AG10803 (cell line): Measurements from ENCODE around the gene DNAI2.

Source experiments
- DNase-seq: peaks from one replicate; pipeline ENCODE4 v3.0.0; 2010; ENCODE audit warnings: low read depth
- H3K4me3 ChIP-seq: 2 replicates; pipeline ENCODE4 v1.5.1; 2011; ENCODE audit warnings: mild to moderate bottlenecking, low read length, control low read depth
- TF ChIP-seq, protein P1 (sequence below): conservative IDR thresholded peaks from 2 replicates; pipeline ENCODE4 v1.5.1; 2011; ENCODE audit warnings: mild to moderate bottlenecking, low read length, control low read depth, inconsistent platforms

Gene DNAI2

DNA sequence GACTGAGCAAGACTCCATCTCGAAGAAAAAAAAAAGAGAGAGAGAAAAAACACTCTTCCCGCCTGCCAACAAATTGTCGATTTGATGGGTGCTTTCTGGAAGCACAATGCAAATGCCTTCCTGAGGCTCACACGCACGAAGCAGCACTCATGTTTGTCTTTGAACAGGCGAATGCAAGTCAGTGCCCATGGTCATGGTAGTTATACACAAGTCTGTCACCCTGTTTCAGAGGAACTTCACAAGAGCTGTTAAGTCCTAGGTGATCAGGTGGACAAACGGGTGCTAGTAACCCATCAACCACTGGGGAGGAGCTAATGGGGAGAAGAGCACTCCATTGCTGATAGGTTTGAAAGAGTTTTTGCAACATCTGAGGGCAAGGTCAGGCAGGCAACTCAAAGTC lies 6.5 kb upstream of the DNAI2 start:
- TF ChIP-seq, protein P1, sequence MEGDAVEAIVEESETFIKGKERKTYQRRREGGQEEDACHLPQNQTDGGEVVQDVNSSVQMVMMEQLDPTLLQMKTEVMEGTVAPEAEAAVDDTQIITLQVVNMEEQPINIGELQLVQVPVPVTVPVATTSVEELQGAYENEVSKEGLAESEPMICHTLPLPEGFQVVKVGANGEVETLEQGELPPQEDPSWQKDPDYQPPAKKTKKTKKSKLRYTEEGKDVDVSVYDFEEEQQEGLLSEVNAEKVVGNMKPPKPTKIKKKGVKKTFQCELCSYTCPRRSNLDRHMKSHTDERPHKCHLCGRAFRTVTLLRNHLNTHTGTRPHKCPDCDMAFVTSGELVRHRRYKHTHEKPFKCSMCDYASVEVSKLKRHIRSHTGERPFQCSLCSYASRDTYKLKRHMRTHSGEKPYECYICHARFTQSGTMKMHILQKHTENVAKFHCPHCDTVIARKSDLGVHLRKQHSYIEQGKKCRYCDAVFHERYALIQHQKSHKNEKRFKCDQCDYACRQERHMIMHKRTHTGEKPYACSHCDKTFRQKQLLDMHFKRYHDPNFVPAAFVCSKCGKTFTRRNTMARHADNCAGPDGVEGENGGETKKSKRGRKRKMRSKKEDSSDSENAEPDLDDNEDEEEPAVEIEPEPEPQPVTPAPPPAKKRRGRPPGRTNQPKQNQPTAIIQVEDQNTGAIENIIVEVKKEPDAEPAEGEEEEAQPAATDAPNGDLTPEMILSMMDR: no peak
- DNase-seq: no peak

DNA sequence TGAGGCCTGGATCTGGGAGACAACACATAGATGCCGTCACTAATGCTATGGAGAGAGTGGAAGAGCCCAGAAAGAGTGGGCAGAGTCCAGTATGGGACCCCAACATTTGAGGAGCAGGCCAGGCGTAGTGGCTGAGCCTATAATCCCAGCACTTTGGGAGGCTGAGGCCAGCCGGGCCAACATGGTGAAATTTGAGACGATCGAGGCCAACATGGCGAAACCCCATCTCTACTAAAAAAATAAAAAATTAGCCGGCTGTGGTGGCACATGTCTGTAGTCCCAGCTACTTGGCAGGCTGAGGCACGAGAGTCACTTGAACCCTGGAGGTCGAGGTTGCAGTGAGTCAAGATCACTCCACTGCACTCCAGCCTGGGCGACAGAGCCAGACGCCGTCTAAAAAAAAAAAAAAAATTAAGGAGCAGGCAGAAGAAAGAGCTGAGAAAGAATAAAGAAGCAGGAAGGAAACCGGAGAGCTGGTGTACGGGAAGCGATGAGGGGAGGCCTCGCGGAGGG lies 6.0 kb upstream of the DNAI2 start:
- TF ChIP-seq, protein P1: no peak
- no peak for DNase-seq
- no peak overlapping the region for H3K4me3 ChIP-seq

More for the DNA sequence above, 6.5 kb upstream of the DNAI2 start:
- H3K4me3 ChIP-seq: no peak overlapping the region

DNA sequence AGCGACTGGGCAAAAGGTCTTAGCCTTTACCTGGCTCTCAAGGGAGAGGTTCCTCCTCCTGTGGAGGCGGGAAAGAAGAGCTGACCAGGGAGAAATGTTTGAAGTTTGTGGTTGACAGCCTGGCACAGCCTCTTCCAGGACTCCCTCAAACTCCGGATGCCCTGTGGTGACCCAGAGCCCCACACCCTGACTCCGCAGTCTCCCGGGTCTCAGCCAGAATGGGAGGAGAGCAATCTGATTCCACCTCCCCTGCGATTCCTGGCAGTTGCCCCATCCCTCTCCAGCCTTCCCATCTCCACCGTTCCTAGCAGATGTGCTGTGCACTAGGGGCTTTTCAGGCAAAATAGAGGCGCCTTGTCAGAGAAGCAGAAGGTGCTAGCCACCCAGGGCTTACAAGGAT lies 5.5 kb upstream of the DNAI2 start:
- TF ChIP-seq, protein P1: no peak
- no peak for DNase-seq
- H3K4me3 ChIP-seq: no peak overlapping the region

DNA sequence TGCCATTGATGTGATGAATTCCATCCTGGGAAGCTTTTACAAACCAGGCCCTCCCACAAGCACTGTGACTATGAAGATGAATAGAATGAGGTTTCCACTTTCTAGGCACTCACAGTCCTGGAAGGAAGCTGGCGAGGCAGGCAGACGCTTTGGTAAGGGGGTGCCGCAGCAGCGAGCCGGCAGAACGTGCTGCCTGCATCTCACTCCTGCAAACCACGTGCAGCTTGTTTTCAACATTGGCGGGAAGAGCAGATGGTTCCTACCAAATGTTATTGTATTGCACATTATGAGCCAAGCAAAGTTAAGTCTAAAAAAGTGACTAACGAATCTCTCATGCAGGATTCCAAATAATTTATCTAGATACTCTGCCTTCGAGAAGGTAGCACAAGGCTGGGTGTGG lies 3.7 kb upstream of the DNAI2 start:
- no peak for DNase-seq
- no peak overlapping the region for H3K4me3 ChIP-seq
- TF ChIP-seq, protein P1: no peak

DNA sequence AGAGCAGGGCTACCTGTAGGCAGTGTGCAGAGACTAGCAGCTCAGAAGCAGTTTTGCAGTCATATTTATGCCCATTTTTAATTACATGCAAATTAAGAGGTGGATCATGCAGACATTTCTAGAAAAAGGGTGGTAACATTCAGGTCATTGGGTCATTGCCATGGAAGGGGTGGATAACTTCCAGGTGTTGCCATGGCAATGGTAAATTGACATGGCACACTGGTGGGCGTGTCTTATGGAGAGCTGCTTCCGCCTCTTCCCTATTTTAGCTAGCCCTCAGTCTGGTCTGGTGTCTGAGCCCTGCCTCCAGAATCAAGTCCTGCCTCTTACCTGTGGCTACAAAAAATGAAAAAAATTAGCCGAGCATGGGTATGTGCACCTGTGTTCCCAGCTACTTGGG lies 2.8 kb upstream of the DNAI2 start:
- H3K4me3 ChIP-seq: no peak overlapping the region
- no peak for DNase-seq
- TF ChIP-seq, protein P1: no peak

DNA sequence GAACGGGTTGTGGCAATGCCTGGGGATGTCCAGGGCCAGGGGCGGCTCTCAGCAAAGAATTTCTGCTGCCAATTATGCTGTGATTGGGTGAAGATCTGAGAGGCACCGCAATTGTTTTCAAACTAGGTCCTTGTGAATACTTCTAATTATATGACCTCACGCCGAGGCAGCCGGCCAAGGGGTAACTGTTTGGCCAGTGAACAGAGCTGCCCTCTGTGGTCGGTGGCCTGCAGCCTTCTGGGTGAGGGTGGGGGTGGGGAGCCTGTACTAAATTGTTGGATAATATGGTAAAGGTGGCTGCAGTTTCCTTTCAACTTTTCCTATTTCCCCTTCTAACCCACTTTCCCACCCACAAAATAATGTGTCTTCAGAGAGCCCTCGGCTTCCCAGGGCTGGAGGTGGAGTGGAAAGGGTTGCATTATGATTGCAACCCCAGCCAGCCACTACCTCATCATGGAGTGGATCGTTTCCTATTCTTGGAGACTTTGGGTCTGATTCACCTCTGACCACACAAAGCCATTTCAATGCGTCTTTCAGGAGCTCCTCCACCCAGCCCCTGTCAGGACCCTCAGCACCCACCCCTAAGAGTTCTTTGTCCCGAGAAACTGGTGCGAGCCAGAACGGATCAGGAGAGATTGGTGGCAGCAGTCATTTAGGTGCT lies 2.0 kb upstream of the DNAI2 start:
- DNase-seq: no peak
- no peak overlapping the region for H3K4me3 ChIP-seq
- TF ChIP-seq, protein P1: no peak

DNA sequence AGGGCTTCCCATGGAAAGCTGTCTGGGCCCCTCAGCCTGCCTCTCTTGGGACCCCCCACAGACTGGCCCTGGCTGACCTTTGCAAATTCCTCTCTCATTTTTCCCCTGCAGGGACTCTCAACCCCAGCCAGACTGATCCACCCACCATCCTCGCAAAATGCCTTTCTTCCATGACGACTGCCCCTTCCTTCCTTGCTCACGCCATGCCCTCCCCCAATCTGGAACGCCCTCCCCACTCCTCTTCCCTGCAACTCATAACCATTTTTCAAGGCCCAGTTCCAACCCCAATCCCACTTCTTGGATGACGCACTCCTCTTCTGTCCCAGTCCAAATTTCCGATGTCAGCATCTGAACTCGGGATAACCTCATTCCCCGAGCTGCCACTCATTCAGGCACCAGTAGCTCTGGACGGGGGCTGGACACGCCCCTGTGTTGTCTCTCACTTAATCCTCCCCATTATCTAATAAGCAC lies 1.3 kb upstream of the DNAI2 start:
- H3K4me3 ChIP-seq: no peak overlapping the region
- DNase-seq: no peak
- TF ChIP-seq, protein P1: no peak
